GM21360 (cell line): ENCODE results near the gene GRK7.

Experiments used
- ATAC-seq: cut with Tn5 transposase; IDR thresholded peaks from one replicate; pipeline ENCODE4 v1.9.1; 2021; ENCODE audit warnings: mild to moderate bottlenecking, moderate library complexity; ENCODE audit not compliant: unreplicated experiment

The GRK7 gene

DNA sequence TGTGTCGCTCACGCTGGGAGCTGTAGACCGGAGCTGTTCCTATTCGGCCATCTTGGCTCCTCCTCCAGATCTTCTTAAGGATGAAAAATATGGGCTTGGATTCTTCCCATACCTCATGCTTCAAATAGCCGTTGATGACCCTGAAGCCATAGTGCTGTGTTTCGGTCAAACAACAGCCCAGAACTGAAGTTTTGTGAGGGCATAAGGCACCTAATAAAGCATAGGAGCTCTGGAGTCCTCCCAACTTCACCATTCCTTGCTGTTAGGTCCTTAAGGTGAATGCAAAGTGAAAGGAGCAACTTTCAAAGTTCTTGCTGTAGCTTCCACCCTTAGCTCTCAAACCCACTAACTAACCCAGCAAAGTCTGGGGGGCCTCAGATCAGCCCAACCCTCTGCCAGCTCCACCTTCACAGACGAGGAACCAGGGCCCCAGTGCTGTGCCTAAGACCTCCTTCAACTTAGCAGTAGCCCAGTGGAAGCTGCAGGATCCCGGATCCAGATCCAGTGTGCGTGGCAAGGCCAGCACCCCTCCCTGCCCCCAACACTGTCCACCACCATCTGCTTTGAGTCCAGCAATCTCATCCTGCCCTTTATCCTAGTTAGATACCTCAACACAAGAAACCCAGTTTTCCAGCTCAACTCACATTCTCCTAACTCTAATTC, at the start of gene GRK7:
Gene GRK7, plus strand, starts transcription at position 321 of the 663 bp plus-strand sequence. CDS start 14,877 bp downstream, outside the sequence.
- no peak for ATAC-seq

GRCh38 chr3:141714671-141715070, 48.5 kb upstream of the GRK7 start:
- no peak for ATAC-seq

GRCh38 chr3:141722081-141722480, 41.1 kb upstream of the GRK7 start:
- ATAC-seq: no peak

DNA sequence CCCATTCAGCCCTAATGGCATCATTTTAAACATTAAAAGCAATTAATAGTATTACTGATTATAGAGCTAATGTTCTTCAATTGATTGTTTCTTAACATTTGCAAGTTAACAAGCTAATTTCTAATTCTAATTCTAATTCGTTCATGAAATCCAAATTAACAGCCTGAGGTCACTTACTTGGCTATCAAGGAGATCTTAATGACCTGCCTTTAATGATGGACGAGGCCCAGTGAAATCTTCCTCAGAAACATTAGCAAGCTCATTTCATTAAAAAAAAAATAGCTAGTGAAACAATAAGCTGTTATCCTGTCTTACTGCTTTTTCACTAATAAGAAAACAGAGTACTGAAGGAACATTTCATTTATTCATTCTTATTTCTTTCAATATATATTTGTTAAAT, 40.6 kb upstream of the GRK7 start:
- ATAC-seq: no peak

GRCh38 chr3:141723255-141723654, 40.0 kb upstream of the GRK7 start:
- no peak for ATAC-seq

DNA sequence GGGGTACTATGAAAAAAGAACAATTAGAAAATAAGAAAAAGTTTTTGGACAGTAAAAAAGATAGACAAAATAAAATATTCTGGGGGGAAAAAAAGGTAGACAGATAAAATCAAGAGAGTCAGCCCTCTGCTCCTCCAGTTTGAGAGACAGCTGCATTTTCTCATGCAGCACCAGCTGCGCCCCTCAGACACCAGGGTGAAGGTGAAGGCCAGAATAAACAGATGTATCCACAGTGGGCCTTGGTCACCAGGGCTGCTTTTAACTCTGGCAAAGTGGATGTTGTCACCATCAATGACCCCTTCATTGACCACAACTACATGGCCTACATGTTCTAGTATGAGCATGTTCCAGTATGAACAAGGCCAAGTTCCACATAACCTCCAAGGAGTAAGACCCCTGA, 39.0 kb upstream of the GRK7 start:
- ATAC-seq: no peak

DNA sequence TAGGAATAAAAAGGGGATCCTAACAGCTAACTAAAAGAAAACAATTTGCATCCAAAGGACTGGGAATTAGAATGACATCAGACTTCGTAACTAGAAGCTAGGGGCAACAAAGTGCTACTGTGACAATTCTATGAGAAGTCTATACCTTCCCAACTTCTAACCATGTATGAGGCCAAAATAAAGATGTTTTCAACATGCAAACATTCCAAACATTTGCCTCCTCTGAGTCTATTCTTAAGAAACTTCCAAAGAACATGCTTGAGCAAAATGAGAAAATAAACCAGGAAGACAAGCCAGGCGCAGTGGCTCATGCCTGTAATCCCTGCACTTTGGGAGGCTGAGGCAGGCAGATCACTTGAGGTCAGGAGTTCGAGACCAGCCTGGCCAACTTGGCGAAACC, 38.2 kb upstream of the GRK7 start:
- no peak for ATAC-seq

DNA sequence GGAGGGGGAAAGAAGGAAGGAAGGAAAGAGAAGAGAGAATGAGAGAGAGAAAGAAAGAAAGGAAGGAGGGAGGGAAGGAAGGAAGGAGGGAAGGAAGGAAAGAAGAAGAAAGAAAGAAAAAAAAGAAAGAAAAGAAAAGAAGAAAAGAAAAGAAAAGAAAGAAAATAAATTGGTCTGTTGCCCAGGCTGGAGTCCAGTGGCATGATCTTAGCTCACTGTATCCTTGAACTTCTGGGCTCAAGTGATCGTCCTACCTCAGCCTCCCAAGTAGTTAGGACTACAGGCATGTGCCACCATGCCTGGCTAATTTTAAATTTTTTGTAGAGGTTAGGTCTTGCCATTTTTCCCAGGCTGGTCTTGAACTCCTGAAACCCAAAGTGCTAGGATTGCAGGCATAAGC, 36.7 kb upstream of the GRK7 start:
- no peak for ATAC-seq

- ATAC-seq: no peak
Measured at GRCh38 chr3:141728355-141728892, 34.8 kb upstream of the GRK7 start.

DNA sequence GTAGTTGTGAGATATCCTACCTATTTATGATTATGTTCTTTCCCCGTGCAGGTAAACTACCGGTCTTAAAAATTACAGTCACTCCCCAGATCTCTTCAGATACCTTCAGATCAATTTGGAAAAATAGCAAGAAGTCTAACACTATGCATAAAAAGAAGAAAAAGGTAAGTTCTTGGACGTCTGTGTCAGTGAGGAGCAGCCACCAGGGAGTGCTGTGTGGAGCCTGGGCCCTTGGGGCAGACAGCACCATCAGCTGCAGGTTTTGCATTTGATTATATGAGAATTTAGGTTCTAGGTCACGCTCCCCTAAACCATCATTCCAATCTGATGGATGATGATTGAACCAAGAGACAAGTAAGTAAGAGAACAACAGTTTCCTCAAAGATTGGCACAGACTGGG, 34.0 kb upstream of the GRK7 start:
- ATAC-seq: no peak

GRCh38 chr3:141735176-141735575, 28.0 kb upstream of the GRK7 start:
- no peak for ATAC-seq

DNA sequence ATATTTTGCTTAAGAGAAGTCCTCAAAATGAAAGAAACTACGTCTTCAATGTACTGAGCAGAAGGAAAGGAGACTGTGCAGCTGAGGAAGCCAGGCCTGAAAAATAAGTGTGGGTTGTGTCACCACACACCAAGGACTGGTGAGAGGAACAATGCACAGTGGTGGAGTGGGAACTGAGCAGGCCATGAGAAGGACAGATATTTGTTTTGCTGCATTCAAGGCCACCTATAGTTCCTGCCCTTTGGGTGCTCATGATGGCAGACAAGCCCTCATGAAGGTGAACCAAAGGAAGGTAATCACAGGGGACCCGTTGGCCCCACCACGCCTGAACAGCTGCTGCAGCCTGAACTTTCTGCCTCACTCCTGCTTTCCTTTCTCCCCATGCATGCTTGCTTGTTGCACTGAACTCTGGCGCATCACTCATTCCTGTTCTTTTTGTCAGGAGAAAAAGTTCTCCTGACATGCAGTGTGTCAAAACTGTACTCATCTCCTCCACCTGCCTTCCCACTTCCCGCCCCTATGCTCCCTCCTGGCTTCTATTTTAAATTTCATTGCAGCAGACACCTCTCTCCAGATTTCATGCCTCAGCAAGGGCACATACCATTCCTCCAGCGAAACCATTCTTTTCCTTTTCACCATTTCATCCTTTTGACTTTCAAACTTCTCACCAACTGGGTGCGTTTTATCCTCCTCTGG, 27.3 kb upstream of the GRK7 start:
- no peak for ATAC-seq

- no peak for ATAC-seq
Measured at GRCh38 chr3:141737093-141737492, 26.1 kb upstream of the GRK7 start.

DNA sequence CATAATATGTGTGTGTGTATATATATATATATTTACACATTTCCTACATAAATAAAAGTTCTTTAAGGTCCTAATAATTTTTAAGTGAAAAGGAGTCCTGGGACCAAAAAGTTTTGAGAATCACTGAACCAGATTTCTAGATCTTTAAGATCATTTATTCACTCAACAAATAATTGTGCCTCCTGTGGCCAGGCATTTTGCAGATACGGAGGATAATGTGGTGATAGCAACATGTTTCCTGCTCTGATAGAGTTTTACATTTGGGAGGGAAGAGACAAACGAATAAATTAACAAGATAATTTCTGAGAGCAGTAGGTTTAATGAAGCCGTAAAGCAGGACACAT, 25.6 kb upstream of the GRK7 start:
- ATAC-seq: no peak

- peak; percentile 89 for ATAC-seq
Measured at GRCh38 chr3:141738022-141738890, 25.0 kb upstream of the GRK7 start, which contains the start of gene RNF7. TSS of gene RNF7 (plus strand) at chr3:141738298. CDS start at chr3:141738342, 44 bp downstream.

DNA sequence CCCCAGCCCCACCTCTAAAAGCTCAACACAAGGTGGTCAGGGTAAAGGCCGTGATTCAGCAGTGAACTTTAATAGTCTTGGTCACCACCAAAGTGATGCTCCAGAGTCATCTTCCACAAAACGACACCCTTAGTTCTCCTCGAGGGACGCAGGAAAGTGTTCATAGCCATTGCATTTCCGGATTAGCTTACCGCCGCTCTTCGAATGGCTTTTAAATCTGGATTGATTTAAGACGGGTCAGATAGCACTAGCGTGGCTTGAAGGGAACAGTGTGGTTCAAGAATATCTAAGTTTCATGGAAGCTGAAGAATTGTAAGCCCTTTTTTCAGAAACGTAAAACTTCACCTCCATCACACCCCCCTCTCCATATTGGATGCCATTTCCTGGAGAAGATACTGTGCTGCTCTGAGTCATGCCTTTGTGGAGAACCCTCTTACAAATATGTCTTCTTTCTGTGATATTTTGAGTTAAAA, 24.3 kb upstream of the GRK7 start:
- ATAC-seq: no peak

GRCh38 chr3:141739731-141740130, 23.5 kb upstream of the GRK7 start:
- no peak for ATAC-seq

- no peak for ATAC-seq
Measured at GRCh38 chr3:141740349-141740748, 22.9 kb upstream of the GRK7 start.

GRCh38 chr3:141743305-141743704, 19.9 kb upstream of the GRK7 start:
- no peak for ATAC-seq

DNA sequence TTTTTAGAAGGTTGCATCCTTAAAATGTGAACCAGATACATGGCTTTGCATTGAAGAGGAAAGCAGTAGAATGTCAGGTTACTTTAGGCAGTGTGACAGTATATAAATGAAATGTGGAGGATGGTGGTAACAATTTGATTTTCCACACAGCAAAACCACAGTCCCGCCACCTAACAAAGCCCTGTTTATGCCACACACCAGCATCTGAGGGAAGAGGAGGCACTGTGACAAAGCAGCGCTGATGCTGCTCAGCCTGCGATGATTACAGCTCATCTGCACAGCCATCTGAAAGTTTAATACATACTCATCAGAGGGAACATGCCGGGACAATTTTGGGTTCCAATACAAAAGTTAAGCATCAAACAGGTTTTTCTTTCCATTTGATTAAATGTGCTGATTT, 16.2 kb upstream of the GRK7 start:
- no peak for ATAC-seq

- no peak for ATAC-seq
Measured at GRCh38 chr3:141753399-141753798, 9.8 kb upstream of the GRK7 start.
